ENCODE results near the gene TUSC2.

- TF ChIP-seq EP300 (IDR thresholded peaks at IDR 0.05; ENCODE audit: borderline replicate concordance in 1 of 2, control insufficient read depth in 1 of 2, low read depth in 2 of 2, low read length in 2 of 2) (no peak), CTCF (IDR thresholded peaks at IDR 0.05 in 2 of 3, conservative IDR thresholded peaks at IDR 0.05 in 1 of 3; ENCODE audit: control insufficient read depth in 2 of 3, extremely low read depth in 1 of 3, insufficient read depth in 1 of 3, low read depth in 3 of 3, low read length in 3 of 3) (no peak), ATF2 (IDR thresholded peaks at IDR 0.05; ENCODE audit: low read length) (no peak), TARDBP (IDR thresholded peaks at IDR 0.05; ENCODE audit: borderline replicate concordance) (no peak), POLR2A (IDR thresholded peaks at IDR 0.05; ENCODE audit: low read depth, low read length) (no peak), NRF1 (conservative IDR thresholded peaks at IDR 0.05; ENCODE audit: low read depth, low read length) (no peak), MXI1 (IDR thresholded peaks at IDR 0.05; ENCODE audit: low read depth, low read length) (no peak), SIX5 (IDR thresholded peaks at IDR 0.05; ENCODE audit: low read depth, low read length, severe bottlenecking) (no peak), TAF1 (IDR thresholded peaks at IDR 0.05; ENCODE audit: borderline replicate concordance, low read depth, low read length) (no peak)
Observed at GRCh38 chr3:50316657-50317242, 11.3 kb downstream of the TUSC2 start.
